Testis (tissue), 3 donors: ENCODE measurements around the gene POP4. TPM values are rescaled to one million over a fixed set of nuclear protein-coding genes. Genes with fewer than 3 reads are reported as not detected.

Experiments
- DNase-seq: peaks from one replicate; pipeline ENCODE4 v3.0.0-alpha.2; 2019
- H3K27ac ChIP-seq, 2 donors: fragments of 200-600 bp; sonication (generic); one replicate each; pipeline ENCODE4 v1.5.1; 2019
- H3K27me3 ChIP-seq: fragments of 200-600 bp; sonication (generic); one replicate; pipeline ENCODE4 v1.5.1; 2019
- H3K36me3 ChIP-seq: fragments of 200-600 bp; sonication (generic); one replicate; pipeline ENCODE4 v1.5.1; 2017; ENCODE audit warnings: low read depth; ENCODE audit errors: missing control alignments
- H3K4me1 ChIP-seq: fragments of 200-600 bp; sonication (generic); one replicate; pipeline ENCODE4 v1.5.1; 2019
- H3K4me3 ChIP-seq, 2 donors: fragments of 200-600 bp; sonication (generic); one replicate each; pipeline ENCODE4 v1.5.1; 2017 to 2019
- H3K9me3 ChIP-seq: fragments of 200-600 bp; sonication (generic); one replicate; pipeline ENCODE4 v1.5.1; 2017
- POLR2A ChIP-seq: fragments of 450-650 bp; IDR thresholded peaks from one replicate; pipeline ENCODE4 v1.6.1; 2017; ENCODE audit warnings: antibody characterized with exemption, mild to moderate bottlenecking, moderate library complexity
- WGBS, 2 donors: methylation state at CpG; one replicate each; pipeline ENCODE4 v1.1.5; 2018; 5-methylcytosine and 5-hydroxymethylcytosine counted together
- intact Hi-C: fragments of 100-400 bp; cut with DNase I; formaldehyde crosslinking; loops from one replicate; pipeline ENCODE4 v1.15.1; 2023; ENCODE audit warnings: low total_unique reads
- polyA plus RNA-seq: library from polyadenylated mRNA; stranded (reverse); fragments of 350-450 nt; fragmentation: Illumina TruSeq; extraction: RNeasy Lipid Tissue Mini Kit (QIAGEN cat#74804); gene quantifications from one replicate; pipeline ENCODE4 v1.2.3, GENCODE V29; 2014; ENCODE audit warnings: low read depth, low replicate concordance; ENCODE audit not compliant: insufficient read depth
- total RNA-seq, 2 donors: library from RNA; depleted of rRNA; stranded (reverse); fragments of >200 nt; gene quantifications; one replicate each; pipeline ENCODE4 v1.2.3, GENCODE V29; 2016
- TF ChIP-seq, protein P1 (sequence below), 3 experiments: fragments of 450-650 bp in 2 of 3; fragments of 200-600 bp in 1 of 3; sonication (generic) in 1 of 3; IDR thresholded peaks; one replicate each; pipeline ENCODE4 v1.5.1; 2016 to 2019; ENCODE audit warnings: antibody characterized with exemption in 3 of 3, mild to moderate bottlenecking in 2 of 3, moderate library complexity in 1 of 3

The POP4 gene
- total and polyA plus RNA-seq, 3 donors from 2014 or later, result 79.8 to 127 (median 82.4) TPM

- no peaks in the 10 kb centered on the region for H3K27me3 ChIP-seq
Measured at GRCh38 chr19:29561601-29562000, 44.5 kb upstream of the POP4 start.

GRCh38 chr19:29562299-29563297 lies 43.5 kb upstream of the POP4 start:
- no peaks in the 10 kb centered on the region for H3K9me3 ChIP-seq
- WGBS, 2 donors, result 54 to 65% methylated on average over 11 to 16 of the region's 16 CpGs
- no peaks in the 10 kb centered on the region for H3K27me3 ChIP-seq
- no peak for DNase-seq
- intact Hi-C loops, result no loop called here
- no peak overlapping the region for H3K4me3 ChIP-seq
- no peaks in the 10 kb centered on the region for H3K4me1 ChIP-seq
- TF ChIP-seq, protein P1, sequence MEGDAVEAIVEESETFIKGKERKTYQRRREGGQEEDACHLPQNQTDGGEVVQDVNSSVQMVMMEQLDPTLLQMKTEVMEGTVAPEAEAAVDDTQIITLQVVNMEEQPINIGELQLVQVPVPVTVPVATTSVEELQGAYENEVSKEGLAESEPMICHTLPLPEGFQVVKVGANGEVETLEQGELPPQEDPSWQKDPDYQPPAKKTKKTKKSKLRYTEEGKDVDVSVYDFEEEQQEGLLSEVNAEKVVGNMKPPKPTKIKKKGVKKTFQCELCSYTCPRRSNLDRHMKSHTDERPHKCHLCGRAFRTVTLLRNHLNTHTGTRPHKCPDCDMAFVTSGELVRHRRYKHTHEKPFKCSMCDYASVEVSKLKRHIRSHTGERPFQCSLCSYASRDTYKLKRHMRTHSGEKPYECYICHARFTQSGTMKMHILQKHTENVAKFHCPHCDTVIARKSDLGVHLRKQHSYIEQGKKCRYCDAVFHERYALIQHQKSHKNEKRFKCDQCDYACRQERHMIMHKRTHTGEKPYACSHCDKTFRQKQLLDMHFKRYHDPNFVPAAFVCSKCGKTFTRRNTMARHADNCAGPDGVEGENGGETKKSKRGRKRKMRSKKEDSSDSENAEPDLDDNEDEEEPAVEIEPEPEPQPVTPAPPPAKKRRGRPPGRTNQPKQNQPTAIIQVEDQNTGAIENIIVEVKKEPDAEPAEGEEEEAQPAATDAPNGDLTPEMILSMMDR (IDR thresholded peaks at IDR 0.05), result no peak
- TF ChIP-seq POLR2A, result no peak
- no peaks in the 10 kb centered on the region for H3K36me3 ChIP-seq
- no peak overlapping the region for H3K27ac ChIP-seq

More at GRCh38 chr19:29561601-29562000, 44.5 kb upstream of the POP4 start:
- Histone ChIP-seq H3K4me3 (no peak overlapping the region), H3K27ac (no peak overlapping the region), H3K4me1 (no peaks in the 10 kb centered on the region), H3K9me3 (no peaks in the 10 kb centered on the region), H3K36me3 (no peaks in the 10 kb centered on the region)
- intact Hi-C loops, result no loop called here
- no peak for DNase-seq
- TF ChIP-seq, protein P1 (IDR thresholded peaks at IDR 0.05), result no peak
- TF ChIP-seq POLR2A, result no peak
- WGBS, 2 donors, result 80 to 84% methylated on average over 8 to 9 of the region's 9 CpGs

GRCh38 chr19:29563486-29564101 lies 42.5 kb upstream of the POP4 start:
- Histone ChIP-seq H3K9me3 (no peaks in the 10 kb centered on the region), H3K36me3 (no peaks in the 10 kb centered on the region), H3K4me3 (no peak overlapping the region), H3K27ac (no peak overlapping the region), H3K4me1 (no peaks in the 10 kb centered on the region), H3K27me3 (no peaks in the 10 kb centered on the region)
- intact Hi-C loops, result no loop called here
- no peak for DNase-seq
- 85 to 90% methylated on average over 11 of the region's 11 CpGs for WGBS, 2 donors
- no peak for TF ChIP-seq POLR2A
- TF ChIP-seq, protein P1 (IDR thresholded peaks at IDR 0.05), result no peak

- Histone ChIP-seq H3K36me3 (no peaks in the 10 kb centered on the region), H3K4me1 (no peaks in the 10 kb centered on the region), H3K9me3 (no peaks in the 10 kb centered on the region), H3K27ac (no peak overlapping the region), H3K27me3 (no peaks in the 10 kb centered on the region), H3K4me3 (no peak overlapping the region)
- intact Hi-C loops, result no loop called here
- no peak for TF ChIP-seq POLR2A
- TF ChIP-seq, protein P1 (IDR thresholded peaks at IDR 0.05), result no peak
- DNase-seq, result no peak
- WGBS, 2 donors, result 46 to 61% methylated on average over 8 to 11 of the region's 11 CpGs
Measured at GRCh38 chr19:29564574-29565005, 41.5 kb upstream of the POP4 start.
